SU-DHL-6 (cell line): ENCODE results near the gene ZFAND6.

ENCODE experiments used
- H2AFZ ChIP-seq: fragments of 200-600 bp; sonication (generic); 2 replicates; pipeline ENCODE4 v1.6.1; 2014; ENCODE audit warnings: low read depth, mild to moderate bottlenecking, moderate library complexity, mixed read lengths, antibody characterized with exemption, low read length; ENCODE audit not compliant: severe bottlenecking
- H3F3A ChIP-seq: fragments of 200-600 bp; shearing (Covaris generic); 2 replicates; pipeline ENCODE4 v1.6.0; 2016; ENCODE audit warnings: antibody characterized with exemption, mild to moderate bottlenecking; ENCODE audit not compliant: insufficient read depth
- H3K27ac ChIP-seq: fragments of 200-600 bp; sonication (generic); 2 replicates; pipeline ENCODE4 v1.5.1; 2016; ENCODE audit warnings: low read depth, mild to moderate bottlenecking, low read length, moderate library complexity, mixed read lengths
- H3K27me3 ChIP-seq: fragments of 200-600 bp; sonication (generic), shearing (Covaris generic); 2 replicates; pipeline ENCODE4 v1.6.0; 2014; ENCODE audit warnings: mild to moderate bottlenecking, low read length
- H3K36me3 ChIP-seq: fragments of 200-600 bp; sonication (generic); 2 replicates; pipeline ENCODE4 v1.6.1; 2014; ENCODE audit warnings: mild to moderate bottlenecking, low read length, mixed read lengths
- H3K4me2 ChIP-seq: fragments of 300-600, 200-600 bp; shearing (Covaris generic), sonication (generic); 2 replicates; pipeline ENCODE4 v1.6.0; 2014; ENCODE audit warnings: low read length, low read depth, mild to moderate bottlenecking; ENCODE audit not compliant: poor library complexity, severe bottlenecking
- H3K4me3 ChIP-seq: fragments of 200-600 bp; sonication (generic); 2 replicates; pipeline ENCODE4 v1.5.1; 2014; ENCODE audit warnings: antibody characterized with exemption, low read length, mild to moderate bottlenecking, mixed read lengths; ENCODE audit not compliant: insufficient read depth, poor library complexity, severe bottlenecking
- H3K79me2 ChIP-seq: fragments of 200-600 bp; sonication (generic); 2 replicates; pipeline ENCODE4 v1.6.1; 2014; ENCODE audit warnings: mild to moderate bottlenecking, low read length, moderate library complexity; ENCODE audit not compliant: insufficient read depth
- H3K9ac ChIP-seq: fragments of 200-600 bp; sonication (generic); 2 replicates; pipeline ENCODE4 v1.7.0; 2014; ENCODE audit warnings: mild to moderate bottlenecking, low read length
- H3K9me2 ChIP-seq: fragments of 200-600 bp; sonication (generic); replicated peaks from 2 replicates; pipeline ENCODE4 v1.6.1; 2014; ENCODE audit warnings: low read length; ENCODE audit not compliant: insufficient read depth
- H3K9me3 ChIP-seq: fragments of 200-600 bp; sonication (generic); 2 replicates; pipeline ENCODE4 v1.6.1; 2014; ENCODE audit warnings: low read length, mixed read lengths; ENCODE audit not compliant: insufficient read depth
- H4K20me1 ChIP-seq: fragments of 200-600 bp; sonication (generic); 2 replicates; pipeline ENCODE4 v1.6.1; 2014; ENCODE audit warnings: low read depth, mild to moderate bottlenecking, antibody characterized with exemption, low read length, moderate library complexity, mixed read lengths
- CTCF ChIP-seq: fragments of 200-600 bp; sonication (generic); IDR thresholded peaks from one replicate; pipeline ENCODE4 v1.5.1; 2017; ENCODE audit warnings: antibody characterized with exemption, mild to moderate bottlenecking, low read length, moderate library complexity; ENCODE audit not compliant: insufficient read depth, poor library complexity, severe bottlenecking
- EZH2phosphoT487 ChIP-seq: fragments of 200-600 bp; sonication (generic), shearing (Covaris generic); conservative IDR thresholded peaks from 2 replicates; pipeline ENCODE4 v1.6.1; 2018; ENCODE audit warnings: mild to moderate bottlenecking, antibody characterized with exemption, low read length, moderate library complexity, mixed read lengths

Gene ZFAND6

DNA sequence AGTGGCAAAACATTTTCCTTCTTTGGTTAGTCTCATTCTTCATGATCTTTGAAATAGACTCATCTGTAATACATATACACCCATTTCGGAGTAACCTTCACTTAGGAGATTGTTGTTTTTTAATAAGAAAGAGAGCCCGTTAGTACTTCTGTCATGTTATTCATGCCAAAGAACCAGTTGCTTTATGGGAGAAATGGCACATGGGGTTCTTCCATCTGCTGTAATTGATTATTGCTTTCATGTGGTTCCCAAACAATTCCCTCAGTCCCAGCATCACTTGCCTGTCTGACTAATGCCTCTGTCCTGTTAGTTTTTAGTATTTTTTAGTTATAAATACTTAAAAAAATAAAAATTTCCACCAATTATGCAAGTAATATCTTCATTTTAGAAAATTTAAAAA lies 59.5 kb downstream of the ZFAND6 start:
- Histone ChIP-seq H3K9me3 (no peaks in the 10 kb centered on the region), H3K4me3 (no peak overlapping the region), H4K20me1 (peaks cover 9% of the 10 kb centered on the region; the same call in 1 of the 2 replicates), H3K79me2 (peaks cover 41% of the 10 kb centered on the region), H3K4me2 (no peak overlapping the region), H3F3A (no peaks in the 10 kb centered on the region), H3K27me3 (no peaks in the 10 kb centered on the region), H2AFZ (no peak overlapping the region), H3K27ac (no peak overlapping the region), H3K36me3 (peaks cover 7% of the 10 kb centered on the region; the same call in 1 of the 2 replicates), H3K9me2 (no peaks in the 10 kb centered on the region), H3K9ac (no peak overlapping the region)
- no peak for TF ChIP-seq CTCF
- no peak for TF ChIP-seq EZH2phosphoT487

DNA sequence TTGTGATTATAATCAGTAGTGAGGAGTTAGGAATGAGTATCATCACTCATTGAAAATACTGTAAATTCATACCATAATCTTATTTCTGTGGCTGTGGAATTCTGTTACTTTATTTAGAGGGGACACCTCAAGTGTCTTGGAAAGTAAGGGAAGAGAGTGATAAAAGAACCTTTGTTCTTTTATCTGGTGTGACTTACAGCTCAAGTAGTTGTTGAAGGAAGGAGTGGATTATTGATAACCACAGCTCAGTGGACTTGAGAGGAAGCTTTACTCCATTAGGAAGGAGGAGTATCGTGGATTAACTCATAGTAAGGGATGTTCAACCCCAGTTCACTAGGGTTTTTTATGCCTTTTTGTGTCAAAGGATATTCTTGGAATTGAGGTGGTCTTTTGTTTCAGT lies 61.2 kb downstream of the ZFAND6 start:
- TF ChIP-seq CTCF (no peak), EZH2phosphoT487 (no peak)
- Histone ChIP-seq H3K4me3 (no peak overlapping the region), H3K4me2 (no peak overlapping the region), H3K9me2 (no peaks in the 10 kb centered on the region), H3K9ac (no peak overlapping the region), H3K27me3 (no peaks in the 10 kb centered on the region), H3K27ac (no peak overlapping the region), H3K9me3 (no peaks in the 10 kb centered on the region), H3F3A (no peaks in the 10 kb centered on the region), H2AFZ (no peak overlapping the region), H3K36me3 (peaks cover 12% of the 10 kb centered on the region; the same call in 1 of the 2 replicates), H3K79me2 (peaks cover 30% of the 10 kb centered on the region), H4K20me1 (no peaks in the 10 kb centered on the region)

GRCh38 chr15:80121546-80121945 lies 62.1 kb downstream of the ZFAND6 start:
- TF ChIP-seq CTCF (no peak), EZH2phosphoT487 (no peak)
- no peaks in the 10 kb centered on the region for H3K27me3 ChIP-seq
- H3F3A ChIP-seq: no peaks in the 10 kb centered on the region
- H2AFZ ChIP-seq: no peak overlapping the region
- H3K79me2 ChIP-seq: peaks cover 22% of the 10 kb centered on the region
- no peaks in the 10 kb centered on the region for H4K20me1 ChIP-seq
- no peak overlapping the region for H3K27ac ChIP-seq
- no peak overlapping the region for H3K4me3 ChIP-seq
- peaks cover 12% of the 10 kb centered on the region; the same call in 1 of the 2 replicates for H3K36me3 ChIP-seq
- H3K9me3 ChIP-seq: no peaks in the 10 kb centered on the region
- no peak overlapping the region for H3K9ac ChIP-seq
- H3K4me2 ChIP-seq: no peak overlapping the region
- no peaks in the 10 kb centered on the region for H3K9me2 ChIP-seq
